Large intestine (tissue), 3 donors: ENCODE data around the gene F8A3. TPM values are rescaled to one million over a fixed set of nuclear protein-coding genes. Genes with fewer than 3 reads are reported as not detected.
A peak's percentile ranks its signal among the peaks of the same experiment; 100 is the strongest.

Source experiments
- DNase-seq, 2 donors: peaks; one replicate each; pipeline versions ENCODE4 v3.0.0 to v3.0.0-alpha.2; 2013
- H3K27ac ChIP-seq: one replicate; pipeline ENCODE4 v1.5.1; 2013; ENCODE audit warnings: low read length
- H3K27me3 ChIP-seq: 2 replicates; pipeline ENCODE4 v1.6.1; 2013; ENCODE audit warnings: low read length; ENCODE audit not compliant: control insufficient read depth, insufficient read depth
- H3K36me3 ChIP-seq: 2 replicates; pipeline ENCODE4 v1.6.1; 2013; ENCODE audit warnings: low read length; ENCODE audit not compliant: control insufficient read depth, insufficient read depth
- H3K4me1 ChIP-seq: one replicate; pipeline ENCODE4 v1.6.1; 2013; ENCODE audit warnings: low read length; ENCODE audit not compliant: control insufficient read depth, insufficient read depth
- H3K4me3 ChIP-seq: one replicate; pipeline ENCODE4 v1.5.1; 2013; ENCODE audit warnings: low read length
- H3K9me3 ChIP-seq: one replicate; pipeline ENCODE4 v1.6.1; 2013; ENCODE audit warnings: mild to moderate bottlenecking, low read depth, low read length, moderate library complexity; ENCODE audit not compliant: control insufficient read depth
- WGBS: methylation state at CpG from one replicate; pipeline ENCODE4 v1.1.5; 2013; ENCODE audit warnings: low lambda C conversion rate; ENCODE audit not compliant: insufficient coverage; 5-methylcytosine and 5-hydroxymethylcytosine counted together
- polyA plus RNA-seq: library from polyadenylated mRNA; unstranded; fragments of 120-200 nt; gene quantifications from one replicate; pipeline ENCODE4 v1.2.1, GENCODE V29; 2013

Gene F8A3
- polyA plus RNA-seq, 1 donor = 4.4 TPM

- DNase-seq = peak in 1 of 2 donors; percentile 0
- Histone ChIP-seq H3K9me3 (no peaks in the 10 kb centered on the region), H3K27me3 (no peaks in the 10 kb centered on the region), H3K27ac (no peak overlapping the region), H3K4me3 (no peak overlapping the region), H3K4me1 (no peaks in the 10 kb centered on the region), H3K36me3 (no peaks in the 10 kb centered on the region)
- no CpG with 5 or more reads among the region's 9 CpGs for WGBS
Observed at GRCh38 chrX:155434906-155435743, 23.3 kb downstream of the F8A3 start.

GRCh38 chrX:155417769-155418168 lies 40.7 kb downstream of the F8A3 start:
- no peaks in the 10 kb centered on the region for H3K4me1 ChIP-seq

More at GRCh38 chrX:155417769-155418168, 40.7 kb downstream of the F8A3 start:
- DNase-seq = no peak
- Histone ChIP-seq H3K27me3 (no peaks in the 10 kb centered on the region), H3K4me3 (no peak overlapping the region), H3K36me3 (no peaks in the 10 kb centered on the region), H3K27ac (no peak overlapping the region), H3K9me3 (no peaks in the 10 kb centered on the region)
- WGBS = no CpG with 5 or more reads among the region's 1 CpG

Other genes starting within 250 kb of the F8A3 start
- gene VBP1, start 242.2 kb downstream of the F8A3 start, polyA plus RNA-seq = 43.9 TPM
- gene RAB39B, start 194.1 kb downstream of the F8A3 start, polyA plus RNA-seq = 1.6 TPM
- 6.0 TPM for gene CLIC2, start 124.0 kb downstream of the F8A3 start, polyA plus RNA-seq
- not detected for gene F8A2, start 76.5 kb downstream of the F8A3 start, polyA plus RNA-seq
- gene SPRY3, start 154.0 kb upstream of the F8A3 start, polyA plus RNA-seq = 3.7 TPM
- gene TMLHE, start 154.3 kb upstream of the F8A3 start, polyA plus RNA-seq = 21.9 TPM